H9 (cell line): Measurements from ENCODE around the gene AP3S1. TPM values are rescaled to one million over a fixed set of nuclear protein-coding genes. Genes with fewer than 3 reads are reported as not detected.

Experiments
- DNase-seq: peaks from one replicate; pipeline ENCODE4 v3.0.0-alpha.2; 2017
- H2AFZ ChIP-seq: one replicate; pipeline ENCODE4 v1.6.1; 2013; ENCODE audit warnings: mild to moderate bottlenecking, low read length, control low read depth, moderate library complexity
- H2AK5ac ChIP-seq: 2 replicates; pipeline ENCODE4 v1.6.1; 2013; ENCODE audit warnings: low read length, control low read depth, mixed read lengths; ENCODE audit not compliant: insufficient read length
- H2BK120ac ChIP-seq: one replicate; pipeline ENCODE4 v1.6.1; 2013; ENCODE audit warnings: low read depth, mild to moderate bottlenecking, low read length, control low read depth, inconsistent platforms; ENCODE audit not compliant: poor library complexity, severe bottlenecking
- H2BK12ac ChIP-seq: 2 replicates; pipeline ENCODE4 v1.6.1; 2013; ENCODE audit warnings: low read length, control low read depth, mixed read lengths, low read depth; ENCODE audit not compliant: insufficient read length
- H2BK15ac ChIP-seq: 2 replicates; pipeline ENCODE4 v1.6.1; 2013; ENCODE audit warnings: low read depth, low read length, control low read depth
- H2BK20ac ChIP-seq: one replicate; pipeline ENCODE4 v1.6.1; 2013; ENCODE audit warnings: low read depth, mild to moderate bottlenecking, low read length, control low read depth, inconsistent platforms; ENCODE audit not compliant: poor library complexity, severe bottlenecking
- H2BK5ac ChIP-seq: 2 replicates; pipeline ENCODE4 v1.6.1; 2013; ENCODE audit warnings: low read length, control low read depth, mixed read lengths; ENCODE audit not compliant: insufficient read length
- H3K14ac ChIP-seq: 2 replicates; pipeline ENCODE4 v1.6.1; 2013; ENCODE audit warnings: low read length, control low read depth; ENCODE audit not compliant: insufficient read depth
- H3K18ac ChIP-seq: 2 replicates; pipeline ENCODE4 v1.6.1; 2013; ENCODE audit warnings: low read depth, mild to moderate bottlenecking, mixed read lengths, low read length, control low read depth; ENCODE audit not compliant: insufficient read length
- H3K23ac ChIP-seq: 2 replicates; pipeline ENCODE4 v1.6.1; 2013; ENCODE audit warnings: low read length, control low read depth, mixed read lengths, low read depth; ENCODE audit not compliant: insufficient read length
- H3K23me2 ChIP-seq: 2 replicates; pipeline ENCODE4 v1.6.1; 2013; ENCODE audit warnings: low read depth, mild to moderate bottlenecking, mixed read lengths, low read length, control low read depth; ENCODE audit not compliant: insufficient read length, poor library complexity, severe bottlenecking
- H3K27ac ChIP-seq: 2 replicates; pipeline ENCODE4 v1.5.1; 2013; ENCODE audit warnings: low read length, control low read depth, mixed read lengths, low read depth; ENCODE audit not compliant: insufficient read length
- H3K27me3 ChIP-seq: 2 replicates; pipeline ENCODE4 v1.6.1; 2013; ENCODE audit warnings: low read length, control low read depth, inconsistent platforms; ENCODE audit not compliant: insufficient read depth
- H3K4ac ChIP-seq: 2 replicates; pipeline ENCODE4 v1.6.1; 2013; ENCODE audit warnings: low read depth, mild to moderate bottlenecking, control low read depth, inconsistent platforms, low read length, moderate library complexity
- H3K4me1 ChIP-seq: 2 replicates; pipeline ENCODE4 v1.6.1; 2013; ENCODE audit warnings: low read length, control low read depth, inconsistent platforms; ENCODE audit not compliant: insufficient read depth
- H3K4me2 ChIP-seq: 2 replicates; pipeline ENCODE4 v1.6.1; 2013; ENCODE audit warnings: low read length, control low read depth, mixed read lengths; ENCODE audit not compliant: insufficient read length, insufficient read depth
- H3K56ac ChIP-seq: 2 replicates; pipeline ENCODE4 v1.6.1; 2013; ENCODE audit warnings: low read depth, mild to moderate bottlenecking, mixed read lengths, low read length, control low read depth; ENCODE audit not compliant: insufficient read length
- H3K79me1 ChIP-seq: 2 replicates; pipeline ENCODE4 v1.6.1; 2013; ENCODE audit warnings: low read depth, mild to moderate bottlenecking, moderate library complexity, low read length, control low read depth, inconsistent platforms; ENCODE audit not compliant: insufficient read depth, poor library complexity, severe bottlenecking
- H3K79me2 ChIP-seq: 2 replicates; pipeline ENCODE4 v1.6.1; 2013; ENCODE audit warnings: low read length, control low read depth, inconsistent platforms; ENCODE audit not compliant: insufficient read depth
- H3K9ac ChIP-seq: 2 replicates; pipeline ENCODE4 v1.6.1; 2013; ENCODE audit warnings: low read length, control low read depth, mixed read lengths; ENCODE audit not compliant: insufficient read length; ENCODE audit errors: extremely low read depth
- H3K9me3 ChIP-seq: one replicate; pipeline ENCODE4 v1.6.1; 2013; ENCODE audit warnings: low read depth, low read length, inconsistent platforms; ENCODE audit not compliant: control insufficient read depth
- H3T11ph ChIP-seq: one replicate; pipeline ENCODE4 v1.6.1; 2013; ENCODE audit warnings: mild to moderate bottlenecking, low read length, control low read depth, inconsistent platforms
- H4K20me1 ChIP-seq: one replicate; pipeline ENCODE4 v1.6.1; 2013; ENCODE audit not compliant: control insufficient read depth, insufficient read length, insufficient read depth
- H4K5ac ChIP-seq: 2 replicates; pipeline ENCODE4 v1.6.1; 2013; ENCODE audit warnings: low read depth, mild to moderate bottlenecking, mixed read lengths, low read length, control low read depth; ENCODE audit not compliant: insufficient read length
- H4K8ac ChIP-seq: replicated peaks from 2 replicates; pipeline ENCODE4 v1.6.1; 2013; ENCODE audit warnings: low read length, control low read depth, mixed read lengths, low read depth; ENCODE audit not compliant: insufficient read length
- H4K91ac ChIP-seq: 2 replicates; pipeline ENCODE4 v1.6.1; 2013; ENCODE audit warnings: low read depth, mild to moderate bottlenecking, moderate library complexity, mixed read lengths, low read length, control low read depth; ENCODE audit not compliant: insufficient read length
- H3K27ac Mint-ChIP-seq, 3 experiments: 2 replicates in 2 of 3; 3 replicates in 1 of 3; pipeline ENCODE4 v1.8.0; 2020 to 2021; ENCODE audit warnings: mixed read lengths in 3 of 3, mild to moderate bottlenecking in 1 of 3, moderate library complexity in 1 of 3
- H3K27me3 Mint-ChIP-seq: 2 replicates; pipeline ENCODE4 v1.8.0; 2021; ENCODE audit warnings: low read depth, mild to moderate bottlenecking, moderate library complexity, mixed read lengths
- H3K36me3 Mint-ChIP-seq, 3 experiments: 2 replicates in 2 of 3; 3 replicates in 1 of 3; pipeline ENCODE4 v1.8.0; 2020 to 2021; ENCODE audit warnings: low read depth in 3 of 3, mixed read lengths in 3 of 3; ENCODE audit not compliant: insufficient read depth in 1 of 3
- H3K4me1 Mint-ChIP-seq, 2 experiments: 2 replicates each; pipeline ENCODE4 v1.8.0; 2020; ENCODE audit warnings: mixed read lengths in 2 of 2
- H3K4me3 Mint-ChIP-seq, 2 experiments: 2 replicates in 1 of 2; 3 replicates in 1 of 2; pipeline ENCODE4 v1.8.0; 2020 to 2021; ENCODE audit warnings: mild to moderate bottlenecking in 2 of 2, mixed read lengths in 2 of 2, moderate library complexity in 1 of 2
- H3K9me3 Mint-ChIP-seq, 2 experiments: 2 replicates in 1 of 2; 3 replicates in 1 of 2; pipeline ENCODE4 v1.8.0; 2020; ENCODE audit warnings: mild to moderate bottlenecking in 2 of 2, mixed read lengths in 2 of 2, moderate library complexity in 1 of 2
- WGBS: extraction: QIAGEN DNeasy Blood & Tissue Kit; methylation state at CpG from one replicate; pipeline ENCODE4 v1.1.7; 2013; ENCODE audit warnings: missing lambda C conversion rate, low lambda C conversion rate, mixed read lengths; ENCODE audit not compliant: insufficient read length; ENCODE audit errors: extremely low coverage; 5-methylcytosine and 5-hydroxymethylcytosine counted together
- total RNA-seq: library from RNA; stranded (reverse); gene quantifications from 2 replicates; pipeline ENCODE4 v1.2.1, GENCODE V29; 2021
- TF ChIP-seq, protein P1 (sequence below): fragments of 200-600 bp; sonication (generic); conservative IDR thresholded peaks from 3 replicates; pipeline ENCODE4 v1.8.0; 2021; ENCODE audit warnings: antibody characterized with exemption, mild to moderate bottlenecking

The AP3S1 gene
- total RNA-seq, 1 experiment from 2014 or later = 78.4 TPM

DNA sequence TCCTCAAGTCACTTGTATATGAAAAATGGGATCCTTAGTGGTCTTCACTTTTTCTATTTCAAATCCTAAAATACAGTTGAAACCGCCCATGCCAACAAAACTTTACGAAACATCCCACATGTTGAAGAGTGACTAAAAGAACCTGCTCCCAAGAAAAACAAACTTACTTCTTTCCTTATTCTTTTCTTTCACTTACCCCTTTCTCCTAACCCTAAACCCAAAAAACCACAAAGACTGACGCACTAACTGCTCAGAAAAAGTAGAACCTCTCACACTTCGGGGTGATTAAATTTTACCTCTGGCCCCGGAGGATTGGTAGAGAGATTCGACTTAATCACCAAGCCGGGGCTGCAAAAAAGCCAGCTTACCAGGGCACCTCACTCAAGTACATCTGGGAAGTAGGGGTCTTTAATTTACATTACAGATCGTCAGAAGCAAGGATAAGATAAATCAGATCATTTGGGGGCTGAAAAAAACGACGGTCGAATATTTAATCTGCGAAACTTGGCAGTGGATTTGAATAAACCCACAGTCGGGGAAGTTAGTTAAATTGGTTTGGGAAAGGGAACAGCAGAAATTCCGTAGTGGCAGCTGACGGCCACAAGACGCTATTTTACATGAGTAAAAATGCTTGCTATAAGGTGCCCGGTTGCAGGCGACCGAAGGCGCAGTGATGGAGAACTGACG lies 26.6 kb upstream of the AP3S1 start:
- H3K9ac ChIP-seq = no peak overlapping the region
- no peak overlapping the region for H2AK5ac ChIP-seq
- no peaks in the 10 kb centered on the region for H3K79me2 ChIP-seq
- Mint-ChIP-seq H3K36me3 (peaks cover 0 to 9% (median 0%) of the 10 kb centered on the region in 3 experiments; a peak in 4 of 7 replicates), H3K4me1 (peaks cover 18 to 22% of the 10 kb centered on the region in 2 experiments), H3K27me3 (peaks cover 31% of the 10 kb centered on the region), H3K27ac (no peak overlapping the region; a peak in 1 of 7 replicates), H3K9me3 (no peaks in the 10 kb centered on the region), H3K4me3 (peak overlapping the region; percentile 92 to 96)
- H3K27me3 ChIP-seq = peaks cover 9% of the 10 kb centered on the region; the same call in 1 of the 2 replicates
- H3K18ac ChIP-seq = no peak overlapping the region
- TF ChIP-seq, protein P1, sequence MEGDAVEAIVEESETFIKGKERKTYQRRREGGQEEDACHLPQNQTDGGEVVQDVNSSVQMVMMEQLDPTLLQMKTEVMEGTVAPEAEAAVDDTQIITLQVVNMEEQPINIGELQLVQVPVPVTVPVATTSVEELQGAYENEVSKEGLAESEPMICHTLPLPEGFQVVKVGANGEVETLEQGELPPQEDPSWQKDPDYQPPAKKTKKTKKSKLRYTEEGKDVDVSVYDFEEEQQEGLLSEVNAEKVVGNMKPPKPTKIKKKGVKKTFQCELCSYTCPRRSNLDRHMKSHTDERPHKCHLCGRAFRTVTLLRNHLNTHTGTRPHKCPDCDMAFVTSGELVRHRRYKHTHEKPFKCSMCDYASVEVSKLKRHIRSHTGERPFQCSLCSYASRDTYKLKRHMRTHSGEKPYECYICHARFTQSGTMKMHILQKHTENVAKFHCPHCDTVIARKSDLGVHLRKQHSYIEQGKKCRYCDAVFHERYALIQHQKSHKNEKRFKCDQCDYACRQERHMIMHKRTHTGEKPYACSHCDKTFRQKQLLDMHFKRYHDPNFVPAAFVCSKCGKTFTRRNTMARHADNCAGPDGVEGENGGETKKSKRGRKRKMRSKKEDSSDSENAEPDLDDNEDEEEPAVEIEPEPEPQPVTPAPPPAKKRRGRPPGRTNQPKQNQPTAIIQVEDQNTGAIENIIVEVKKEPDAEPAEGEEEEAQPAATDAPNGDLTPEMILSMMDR = peak; percentile 23; the same call in 2 of the 3 replicates
- H3K23me2 ChIP-seq = peaks cover 7% of the 10 kb centered on the region
- no peak overlapping the region for H3K14ac ChIP-seq
- no peak overlapping the region for H3K4ac ChIP-seq
- no peak overlapping the region for H2BK12ac ChIP-seq
- no peak overlapping the region for H2BK20ac ChIP-seq
- no peak overlapping the region for H3K56ac ChIP-seq
- no peaks in the 10 kb centered on the region for H3K9me3 ChIP-seq
- H2BK120ac ChIP-seq = no peak overlapping the region
- H4K91ac ChIP-seq = no peak overlapping the region
- H2BK15ac ChIP-seq = no peak overlapping the region
- H3K4me2 ChIP-seq = peak overlapping the region; percentile 66
- H3K23ac ChIP-seq = no peak overlapping the region
- H4K20me1 ChIP-seq = no peaks in the 10 kb centered on the region
- H3K27ac ChIP-seq = no peak overlapping the region
- no peaks in the 10 kb centered on the region for H3K4me1 ChIP-seq
- no peak overlapping the region for H4K5ac ChIP-seq
- H2BK5ac ChIP-seq = no peak overlapping the region
- H4K8ac ChIP-seq = no peak overlapping the region
- no peak overlapping the region for H2AFZ ChIP-seq
- no peaks in the 10 kb centered on the region for H3K79me1 ChIP-seq
- DNase-seq = no peak
- H3T11ph ChIP-seq = no peak overlapping the region
- WGBS = no CpG with 5 or more reads among the region's 21 CpGs
